NCI-H2227 (cell line): ENCODE data around the gene ZNF280B.
"Not testable (repeated sequence)": the region's sequence is repeated elsewhere in the genome, so short reads cannot be mapped to it uniquely, and the experiment has no call there.

Experiments
- DNase-seq: peaks from one replicate; lab custom pipeline; 2025; ENCODE audit not compliant: unreplicated experiment; lab: John Stamatoyannopoulos, UW

Gene ZNF280B

DNA sequence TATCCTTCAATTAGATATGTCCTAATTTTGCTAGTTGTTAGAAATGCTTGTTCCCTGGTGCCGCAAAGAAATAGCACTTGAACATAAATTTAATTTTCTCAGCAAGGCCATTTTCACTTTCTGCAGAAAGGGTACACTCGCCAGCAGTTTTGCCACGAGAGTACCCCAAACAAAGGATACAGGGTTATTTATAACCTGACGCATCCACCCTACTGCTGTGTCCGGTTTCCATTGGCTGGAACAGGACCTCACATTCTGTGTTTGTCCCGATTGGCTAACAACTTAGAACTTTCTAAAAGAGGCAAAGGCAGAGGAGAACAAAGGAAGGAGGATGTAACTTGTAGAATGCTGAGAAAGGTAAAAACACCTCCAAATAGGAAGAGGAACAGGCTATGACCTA lies 1.4 kb upstream of the ZNF280B start:
- DNase-seq: not testable (repeated sequence)

- DNase-seq: no peak
These were observed 734 bp downstream of the ZNF280B start for GRCh38 chr22:22507743-22508273.

- no peak for DNase-seq
These were observed 1.8 kb downstream of the ZNF280B start for GRCh38 chr22:22506736-22507135.

GRCh38 chr22:22498267-22498666 lies 10.3 kb downstream of the ZNF280B start:
- no peak for DNase-seq

DNA sequence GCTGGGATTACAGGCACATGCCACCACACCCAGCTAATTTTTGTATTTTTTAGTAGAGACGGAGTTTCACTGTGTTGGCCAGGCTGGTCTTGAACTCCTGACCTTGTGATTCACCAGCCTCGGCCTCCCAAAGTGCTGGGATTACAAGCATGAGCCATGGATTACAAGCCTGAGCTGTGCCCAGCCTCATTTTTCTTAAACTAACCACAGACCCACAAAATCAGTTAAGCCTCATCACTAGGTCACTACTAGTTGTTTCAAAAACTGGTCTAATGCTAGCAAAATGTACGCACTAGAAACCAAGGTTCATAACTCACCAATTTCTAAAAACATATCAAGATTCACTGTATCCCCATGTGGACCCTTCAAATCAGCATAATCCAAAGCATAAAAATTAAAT lies 17.0 kb downstream of the ZNF280B start:
- not testable (repeated sequence) for DNase-seq

DNA sequence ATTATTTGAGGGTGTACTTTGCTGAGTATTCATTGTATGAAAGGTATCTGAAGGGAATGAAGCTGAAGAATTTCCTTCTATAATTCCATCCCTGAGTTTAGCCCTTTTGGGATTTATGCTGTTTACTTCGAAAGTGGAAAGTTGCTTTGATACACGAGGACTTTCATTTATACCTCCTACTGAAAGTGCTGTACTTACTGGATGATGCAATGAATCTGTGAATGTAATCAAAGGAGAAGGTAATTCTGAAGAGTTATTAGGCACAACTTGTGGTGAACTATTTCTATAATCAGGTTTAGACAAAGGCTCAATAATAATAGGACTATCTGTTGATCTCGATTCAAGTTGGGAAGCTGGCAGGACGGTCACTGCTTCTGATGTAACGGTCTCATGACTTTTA lies 19.8 kb downstream of the ZNF280B start:
- DNase-seq: no peak

DNA sequence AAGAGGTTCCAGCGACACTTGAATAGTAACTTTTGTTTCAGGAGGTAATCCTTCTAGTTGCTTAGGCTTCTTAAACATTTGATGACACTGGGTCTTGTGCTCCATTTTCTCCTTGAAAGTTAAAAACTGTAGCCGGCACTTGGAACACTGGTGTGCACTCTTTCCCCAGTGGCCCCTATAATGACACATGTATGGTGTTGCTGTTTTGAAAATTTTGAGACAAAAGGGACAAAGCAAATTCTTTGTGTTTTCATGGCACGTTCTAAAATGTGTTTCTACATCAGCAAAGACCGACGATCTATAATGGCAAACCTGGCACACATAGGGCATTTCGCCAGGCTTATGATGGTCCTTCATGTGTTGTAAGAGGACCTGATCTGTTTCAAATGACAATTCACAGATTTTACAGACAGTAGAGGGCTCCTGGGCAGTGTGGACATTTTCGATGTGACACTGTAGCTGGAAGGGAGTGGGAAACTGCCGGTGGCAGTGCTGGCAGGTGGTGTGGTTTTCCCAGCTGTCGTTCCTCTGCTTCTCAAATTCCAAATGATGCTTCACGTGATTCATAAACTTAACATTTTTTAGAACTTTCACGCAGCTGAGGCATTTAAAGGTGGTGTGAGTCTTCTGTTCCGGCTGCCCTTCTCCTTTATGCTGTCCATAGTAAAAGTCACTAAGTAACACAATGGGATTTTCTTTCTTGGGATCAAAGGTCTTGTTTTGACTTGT lies 20.5 kb downstream of the ZNF280B start:
- DNase-seq: no peak

DNA sequence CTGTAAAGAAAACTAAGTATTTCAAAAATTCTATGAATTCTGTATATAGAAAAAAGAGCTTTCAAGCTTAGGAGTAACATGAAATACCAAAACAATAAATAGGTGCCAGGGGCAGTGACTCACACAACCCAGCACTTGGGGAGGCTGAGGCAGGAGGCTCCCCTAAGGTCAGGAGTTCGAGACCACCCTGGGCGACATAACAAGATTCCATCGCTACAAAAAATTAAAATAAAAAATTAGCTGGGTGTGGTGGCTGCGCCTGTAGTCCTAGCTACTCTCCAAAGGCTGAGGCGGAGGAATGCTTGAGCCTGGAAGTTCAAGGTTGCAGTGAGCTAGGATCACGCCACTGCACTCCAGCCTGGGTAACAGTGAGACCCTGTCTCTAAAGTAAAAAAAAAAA lies 21.5 kb downstream of the ZNF280B start:
- no peak for DNase-seq

DNA sequence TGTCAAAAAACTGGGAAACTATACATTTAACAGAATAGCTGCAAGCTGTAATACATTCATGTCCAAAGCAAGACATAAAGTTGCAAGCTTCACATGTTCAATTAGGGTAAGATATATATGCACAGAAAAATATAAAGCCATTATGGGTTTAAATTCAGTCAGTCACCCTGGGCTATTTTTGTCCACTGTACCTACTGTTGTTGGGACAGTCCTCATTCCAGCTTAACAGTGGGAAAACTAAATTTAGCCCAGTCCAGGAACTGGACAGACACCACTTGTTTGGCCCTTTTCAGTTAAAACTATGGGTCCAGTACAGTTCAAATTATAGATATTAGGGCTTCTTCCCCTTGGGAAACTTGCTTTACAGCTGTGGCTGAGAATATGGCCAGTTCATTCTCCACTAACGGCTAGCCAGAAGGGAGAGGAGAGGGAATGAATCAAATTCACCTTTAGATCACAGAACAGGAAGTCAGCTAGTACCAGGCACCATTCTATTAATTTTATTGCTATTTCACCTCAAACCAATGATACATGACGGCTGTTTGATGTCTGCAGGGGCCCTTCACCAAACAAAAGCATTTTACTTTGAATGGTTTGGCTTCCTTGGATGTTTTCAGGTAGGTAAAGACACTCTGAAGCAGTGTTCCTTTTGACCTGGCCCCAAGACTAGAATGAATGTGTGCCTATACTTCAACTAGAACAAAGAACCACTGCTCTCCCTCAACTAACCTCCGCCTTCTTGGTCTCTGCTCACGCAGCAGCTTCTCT lies 22.2 kb downstream of the ZNF280B start:
- no peak for DNase-seq

- DNase-seq: no peak
These were observed 23.0 kb downstream of the ZNF280B start for GRCh38 chr22:22485524-22485923.

GRCh38 chr22:22484023-22484422 lies 24.5 kb downstream of the ZNF280B start:
- DNase-seq: no peak

GRCh38 chr22:22480940-22481339 lies 27.6 kb downstream of the ZNF280B start:
- no peak for DNase-seq

DNA sequence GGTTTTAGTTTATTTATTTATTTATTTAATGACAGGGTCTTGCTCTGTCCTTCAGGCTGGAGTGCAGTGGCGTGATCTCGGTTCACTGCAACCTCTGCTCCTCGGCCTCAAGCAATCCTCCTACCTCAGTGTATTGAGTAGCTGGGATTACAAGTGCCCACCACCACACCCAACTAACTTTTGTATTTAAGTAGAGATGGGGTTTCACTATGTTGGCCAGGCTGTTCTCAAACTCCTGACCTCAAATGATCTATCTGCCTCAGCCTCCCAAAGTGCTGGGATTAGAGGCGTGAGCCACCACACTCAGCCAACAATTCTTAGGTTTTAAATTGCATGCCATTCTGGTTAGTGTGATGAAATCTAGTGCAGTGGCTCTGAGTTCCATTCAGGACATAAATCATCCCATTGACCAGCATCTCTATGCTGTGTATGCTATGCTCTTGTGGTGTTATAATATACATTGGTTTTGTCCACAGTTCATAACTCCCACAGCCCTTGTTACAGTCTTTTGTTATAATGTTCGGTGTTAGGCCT lies 28.5 kb downstream of the ZNF280B start:
- DNase-seq: no peak

GRCh38 chr22:22479116-22479515 lies 29.4 kb downstream of the ZNF280B start:
- no peak for DNase-seq

GRCh38 chr22:22478470-22478869 lies 30.1 kb downstream of the ZNF280B start:
- DNase-seq: no peak

GRCh38 chr22:22474733-22475132 lies 33.8 kb downstream of the ZNF280B start:
- no peak for DNase-seq

DNA sequence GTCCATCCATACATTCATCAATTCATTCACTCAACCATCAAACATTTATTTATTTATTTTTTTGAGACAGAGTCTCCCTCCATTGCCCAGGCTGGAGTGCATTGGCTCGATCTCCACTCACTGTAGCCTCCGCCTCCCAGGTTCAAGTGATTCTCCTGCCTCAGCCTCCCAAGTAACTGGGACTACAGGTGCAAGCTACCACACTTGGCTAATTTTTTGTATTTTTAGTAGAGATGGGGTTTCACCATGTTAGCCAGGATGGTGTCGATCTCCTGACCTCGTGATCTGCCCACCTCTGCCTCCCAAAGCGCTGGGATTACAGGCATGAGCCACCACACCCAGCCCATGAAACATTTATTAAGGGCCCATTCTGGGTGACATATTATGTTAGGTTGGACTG lies 37.4 kb downstream of the ZNF280B start:
- not testable (repeated sequence) for DNase-seq

GRCh38 chr22:22469527-22469926 lies 39.0 kb downstream of the ZNF280B start:
- no peak for DNase-seq

GRCh38 chr22:22468794-22469469 lies 39.6 kb downstream of the ZNF280B start:
- DNase-seq: not testable (repeated sequence)

DNA sequence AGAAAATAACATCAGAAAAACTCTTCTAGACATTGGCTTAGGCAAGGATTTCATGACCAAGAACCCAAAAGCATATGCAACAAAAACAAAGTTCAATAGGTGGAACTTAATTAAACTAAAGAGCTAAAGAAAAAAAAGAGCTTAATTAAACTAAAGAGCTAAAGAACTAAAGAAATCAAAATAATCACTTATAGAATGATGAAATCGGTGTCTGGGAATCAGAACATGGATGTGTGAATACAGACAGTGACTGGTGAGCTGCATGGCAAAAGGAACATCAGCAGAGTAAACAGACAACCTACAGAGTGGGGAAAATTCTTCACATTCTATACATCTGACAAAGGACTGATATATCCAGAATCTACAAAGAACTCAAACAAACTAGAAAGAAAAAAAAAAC lies 41.4 kb downstream of the ZNF280B start:
- DNase-seq: no peak

DNA sequence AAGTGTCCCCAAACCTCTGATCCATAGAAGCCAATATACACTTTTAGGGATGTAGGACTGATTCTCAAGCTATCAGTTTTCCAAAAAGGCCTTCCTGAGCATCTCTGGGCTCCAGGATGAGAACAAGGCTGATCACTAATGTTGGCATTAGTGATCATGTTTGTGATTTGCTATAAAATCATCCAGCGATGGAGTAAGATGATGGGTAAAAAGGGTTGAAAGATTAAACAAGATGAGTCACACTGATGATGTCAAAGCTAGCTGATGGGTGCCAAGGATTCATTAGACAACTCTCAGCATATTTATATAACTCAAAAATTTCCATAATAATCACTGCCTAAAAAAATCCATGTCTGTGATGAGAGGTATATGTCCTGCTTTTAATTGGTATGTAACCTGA lies 42.8 kb downstream of the ZNF280B start:
- DNase-seq: no peak
